ENCODE measurements around the gene ERC2. TPM values are rescaled to one million over a fixed set of nuclear protein-coding genes. Genes with fewer than 3 reads are reported as not detected.

ERC2 gene
- total and polyA plus RNA-seq, 2 of the 8 experiments (the other 6 are each of a cell fraction or from before 2014, with no cell fraction given): 16.4 to 22.8 TPM

- DNase-seq (ENCODE audit: low read depth in 1 of 2, low spot score in 2 of 2) (no peak), FAIRE-seq (no peak)
- Histone ChIP-seq H3K79me1 (ENCODE audit: low read depth, low read length) (no peaks in the 10 kb centered on the region), H4K20me1 (replicated peaks in 1 of 2; ENCODE audit: control insufficient read depth in 1 of 2, insufficient read depth in 2 of 2, low read length in 2 of 2) (no peaks in the 10 kb centered on the region), H4K5ac (ENCODE audit: insufficient read length, low read depth, low read length) (no peak overlapping the region), H2AFZ (ENCODE audit: low read length) (no peak overlapping the region), H2AK5ac (ENCODE audit: low read depth, low read length) (no peak overlapping the region), H3K4ac (replicated peaks; ENCODE audit: insufficient read length, low read depth, low read length) (no peak overlapping the region), H2BK20ac (ENCODE audit: low read length) (peak overlapping the region; percentile 53), H3K4me3 (ENCODE audit: extremely low read depth in 1 of 4, insufficient read depth in 2 of 4, low read depth in 3 of 4, low read length in 4 of 4) (no peak overlapping the region), H2BK120ac (replicated peaks; ENCODE audit: low read depth, low read length) (no peak overlapping the region), H3K79me2 (ENCODE audit: control insufficient read depth in 1 of 2, insufficient read depth in 2 of 2, low read length in 2 of 2) (no peaks in the 10 kb centered on the region), H2BK12ac (ENCODE audit: low read depth, low read length) (no peak overlapping the region), H3K23ac (ENCODE audit: insufficient read length) (no peak overlapping the region), H3K27me3 (replicated peaks in 1 of 4; ENCODE audit: control insufficient read depth in 3 of 4, extremely low read depth in 1 of 4, insufficient read depth in 3 of 4, low read length in 3 of 4) (no peaks in the 10 kb centered on the region), H3K9ac (replicated peaks in 1 of 4; ENCODE audit: extremely low read depth in 1 of 4, low read depth in 3 of 4, low read length in 3 of 4) (no peak overlapping the region), H3K14ac (ENCODE audit: insufficient read length) (no peak overlapping the region), H3K18ac (ENCODE audit: extremely low read depth, low read length) (no peak overlapping the region), H3K23me2 (ENCODE audit: low read depth, low read length) (no peaks in the 10 kb centered on the region), H2BK15ac (ENCODE audit: low read length) (no peak overlapping the region), H3K4me1 (replicated peaks in 1 of 4; ENCODE audit: control insufficient read depth in 3 of 4, insufficient read depth in 4 of 4, low read length in 3 of 4) (peaks cover 0 to 5% (median 4%) of the 10 kb centered on the region in 4 experiments; a peak in 3 of 7 replicates), H3K4me2 (ENCODE audit: insufficient read depth in 1 of 2, low read depth in 2 of 2, low read length in 2 of 2) (no peak overlapping the region), H3K36me3 (ENCODE audit: control insufficient read depth in 2 of 4, insufficient read depth in 4 of 4, low read length in 3 of 4) (no peaks in the 10 kb centered on the region), H4K8ac (ENCODE audit: extremely low read depth, insufficient read depth, low read length) (no peak overlapping the region), H3K27ac (ENCODE audit: low read depth, low read length) (no peak overlapping the region), H3K9me3 (ENCODE audit: insufficient read depth in 2 of 2, low read depth in 1 of 2, low read length in 1 of 2) (no peaks in the 10 kb centered on the region), H2BK5ac (ENCODE audit: low read depth, low read length) (no peak overlapping the region), H4K91ac (replicated peaks; ENCODE audit: insufficient read length, low read length) (no peak overlapping the region), H3K56ac (replicated peaks; ENCODE audit: insufficient read length, low read depth, low read length) (no peak overlapping the region)
- ChIA-PET CTCF (ENCODE audit: partially characterized antibody) (interaction anchor here (1.2 to 11.5 kb wide), 3 partner anchors 9 to 98 kb away, joined by 6 to 66 read pairs (median 10); no protein-coding TSS in a partner anchor), POLR2A (ENCODE audit: partially characterized antibody) (no interaction called here)
- 94% methylated on average over 3 of the region's 3 CpGs; no CpG with 5 or more reads in 1 of the 2 experiments for WGBS, 2 experiments (ENCODE audit: extremely low coverage in 1 of 2, insufficient coverage in 1 of 2, insufficient read length in 1 of 2, insufficient replicate concordance in 2 of 2, low coverage in 1 of 2, low lambda C conversion rate in 2 of 2, missing lambda C conversion rate in 1 of 2)
- TF ChIP-seq EZH2 (IDR thresholded peaks at IDR 0.05; ENCODE audit: low read depth, low read length, severe bottlenecking) (no peak), POLR2A (IDR thresholded peaks at IDR 0.05; ENCODE audit: control extremely low read depth in 1 of 2, low read depth in 2 of 2, low read length in 2 of 2) (no peak), CREB1 (IDR thresholded peaks at IDR 0.05) (no peak), KDM5A (IDR thresholded peaks at IDR 0.05; ENCODE audit: low read length) (no peak), SRF (IDR thresholded peaks at IDR 0.05; ENCODE audit: low read depth, low read length) (no peak), SIX5 (IDR thresholded peaks at IDR 0.05; ENCODE audit: low read depth, low read length) (no peak), RNF2 (IDR thresholded peaks at IDR 0.05; ENCODE audit: borderline replicate concordance, low read depth, low read length, missing control alignments, poor library complexity, severe bottlenecking) (no peak), RXRA (IDR thresholded peaks at IDR 0.05; ENCODE audit: insufficient read depth, low read depth, low read length) (no peak), ASH2L (IDR thresholded peaks at IDR 0.05; ENCODE audit: low read length) (no peak), SIN3A (conservative IDR thresholded peaks at IDR 0.05 in 1 of 2, IDR thresholded peaks at IDR 0.05 in 1 of 2; ENCODE audit: low read depth in 1 of 2, low read length in 2 of 2) (no peak), CTBP2 (IDR thresholded peaks at IDR 0.05; ENCODE audit: borderline replicate concordance, insufficient read depth, insufficient read length, low read length) (no peak), HDAC2 (IDR thresholded peaks at IDR 0.05; ENCODE audit: borderline replicate concordance in 1 of 2, low read depth in 2 of 2, low read length in 2 of 2) (no peak), CEBPB (IDR thresholded peaks at IDR 0.05; ENCODE audit: low read depth, low read length) (no peak), CBX8 (IDR thresholded peaks at IDR 0.05; ENCODE audit: borderline replicate concordance, low read depth, low read length) (no peak), TAF1 (IDR thresholded peaks at IDR 0.05; ENCODE audit: low read depth, low read length) (no peak)
Measured at GRCh38 chr3:55622733-55623132, 845.5 kb downstream of the ERC2 start.

All from H1 (cell line).